Measurements from ENCODE around the gene ARIH2.
"Not testable (repeated sequence)": the region's sequence is repeated elsewhere in the genome, so short reads cannot be mapped to it uniquely, and the experiment has no call there.

The ARIH2 gene

GRCh38 chr3:49007068-49007770 lies 88.6 kb downstream of the ARIH2 start, which contains the start of gene WDR6:
TSS of gene WDR6 (plus strand) at chr3:49007391. CDS start at chr3:49007432, 41 bp downstream.
- H3K9me3 ChIP-seq (ENCODE audit: control insufficient read depth, low read length): no peaks in the 10 kb centered on the region
- H2BK5ac ChIP-seq (ENCODE audit: low read depth, low read length, poor library complexity, severe bottlenecking): peak within 1 kb of the TSS; percentile 39
- H2AK5ac ChIP-seq (ENCODE audit: low read length, severe bottlenecking): peak within 1 kb of the TSS; percentile 92
- peaks cover 6% of the 10 kb centered on the region for H3K79me1 ChIP-seq (replicated peaks; ENCODE audit: low read length, poor library complexity, severe bottlenecking)
- no peaks in the 10 kb centered on the region for H3K27me3 ChIP-seq (ENCODE audit: control insufficient read depth in 1 of 2, insufficient read depth in 1 of 2, low read length in 2 of 2)
- peak within 1 kb of the TSS; percentile 1 for H2BK120ac ChIP-seq (ENCODE audit: low read depth, low read length)
- H3K4ac ChIP-seq (ENCODE audit: low read depth in 1 of 2, low read length in 2 of 2): peak within 1 kb of the TSS; percentile 89 to 100
- peak; percentile 98 for DNase-seq
- peak within 1 kb of the TSS; percentile 60 for H2BK15ac ChIP-seq (ENCODE audit: low read depth, poor library complexity, severe bottlenecking)
- H3K4me3 ChIP-seq (ENCODE audit: insufficient read depth in 1 of 2, low read depth in 1 of 2, low read length in 2 of 2): peak within 1 kb of the TSS; percentile 68 to 87
- peak within 1 kb of the TSS; percentile 94 for H4K91ac ChIP-seq (ENCODE audit: low read length)
- peak within 1 kb of the TSS; percentile 96 for H4K8ac ChIP-seq (ENCODE audit: low read length)
- H3K18ac ChIP-seq (ENCODE audit: low read depth in 1 of 2, low read length in 2 of 2): peak within 1 kb of the TSS; percentile 68 to 99
- H3K4me2 ChIP-seq (ENCODE audit: low read length, poor library complexity, severe bottlenecking): peak within 1 kb of the TSS; percentile 86
- peak within 1 kb of the TSS in 1 of 2 experiments; percentile 94 for H3K23ac ChIP-seq (ENCODE audit: low read length in 2 of 2)
- H3K14ac ChIP-seq (ENCODE audit: low read length in 2 of 2): peak within 1 kb of the TSS in 1 of 2 experiments; percentile 96
- H3K9ac ChIP-seq (ENCODE audit: low read length): peak within 1 kb of the TSS; percentile 96
- H2BK12ac ChIP-seq (ENCODE audit: low read length in 2 of 2): peak within 1 kb of the TSS in 1 of 2 experiments; percentile 85
- H3K27ac ChIP-seq (ENCODE audit: low read length, poor library complexity, severe bottlenecking): peak within 1 kb of the TSS; percentile 93
- H3K36me3 ChIP-seq (ENCODE audit: control insufficient read depth in 1 of 2, insufficient read depth in 2 of 2, low read depth in 1 of 2, low read length in 2 of 2): peaks cover 13 to 19% of the 10 kb centered on the region in 2 experiments
- under 1% methylated on average over 65 of the region's 65 CpGs for WGBS
- H3K4me1 ChIP-seq (ENCODE audit: control insufficient read depth, insufficient read depth, low read depth, low read length): peaks cover 18% of the 10 kb centered on the region
- H2AFZ ChIP-seq (ENCODE audit: low read depth, low read length): peak within 1 kb of the TSS; percentile 42

GRCh38 chr3:49007771-49008528 lies 89.3 kb downstream of the ARIH2 start:
- WGBS: 20% methylated on average over 40 of the region's 41 CpGs
- Histone ChIP-seq H3K4me1 (ENCODE audit: control insufficient read depth, insufficient read depth, low read depth, low read length) (peaks cover 25% of the 10 kb centered on the region), H3K9ac (ENCODE audit: low read length) (peak overlapping the region; percentile 96), H2BK120ac (ENCODE audit: low read depth, low read length) (peak overlapping the region; percentile 1), H4K8ac (ENCODE audit: low read length) (peak overlapping the region; percentile 50), H3K27ac (ENCODE audit: low read length, poor library complexity, severe bottlenecking) (peak overlapping the region; percentile 93), H3K36me3 (ENCODE audit: control insufficient read depth in 1 of 2, insufficient read depth in 2 of 2, low read depth in 1 of 2, low read length in 2 of 2) (peaks cover 19 to 25% of the 10 kb centered on the region in 2 experiments), H3K79me1 (replicated peaks; ENCODE audit: low read length, poor library complexity, severe bottlenecking) (peaks cover 8% of the 10 kb centered on the region), H3K23ac (ENCODE audit: low read length in 2 of 2) (peak overlapping the region in 1 of 2 experiments; percentile 94), H4K91ac (ENCODE audit: low read length) (peak overlapping the region; percentile 87), H3K27me3 (ENCODE audit: control insufficient read depth in 1 of 2, insufficient read depth in 1 of 2, low read length in 2 of 2) (no peaks in the 10 kb centered on the region), H2BK15ac (ENCODE audit: low read depth, poor library complexity, severe bottlenecking) (no peak overlapping the region), H3K4ac (ENCODE audit: low read depth in 1 of 2, low read length in 2 of 2) (peak overlapping the region; percentile 25 to 100), H3K4me3 (ENCODE audit: insufficient read depth in 1 of 2, low read depth in 1 of 2, low read length in 2 of 2) (peak overlapping the region; percentile 68 to 87), H2BK5ac (ENCODE audit: low read depth, low read length, poor library complexity, severe bottlenecking) (peak overlapping the region; percentile 39), H2AFZ (ENCODE audit: low read depth, low read length) (peak overlapping the region; percentile 42), H2AK5ac (ENCODE audit: low read length, severe bottlenecking) (peak overlapping the region; percentile 13), H3K18ac (ENCODE audit: low read depth in 1 of 2, low read length in 2 of 2) (peak overlapping the region; percentile 29 to 99), H3K14ac (ENCODE audit: low read length in 2 of 2) (peak overlapping the region in 1 of 2 experiments; percentile 96), H2BK12ac (ENCODE audit: low read length in 2 of 2) (peak overlapping the region in 1 of 2 experiments; percentile 85), H3K4me2 (ENCODE audit: low read length, poor library complexity, severe bottlenecking) (peak overlapping the region; percentile 77), H3K9me3 (ENCODE audit: control insufficient read depth, low read length) (no peaks in the 10 kb centered on the region)
- DNase-seq: peak; percentile 89

- Histone ChIP-seq H3K27ac (ENCODE audit: low read length, poor library complexity, severe bottlenecking) (peak overlapping the region; percentile 14), H3K4me2 (ENCODE audit: low read length, poor library complexity, severe bottlenecking) (peak overlapping the region; percentile 77), H3K4ac (ENCODE audit: low read depth in 1 of 2, low read length in 2 of 2) (peak overlapping the region in 1 of 2 experiments; percentile 47), H3K4me1 (ENCODE audit: control insufficient read depth, insufficient read depth, low read depth, low read length) (peaks cover 31% of the 10 kb centered on the region), H3K36me3 (ENCODE audit: control insufficient read depth in 1 of 2, insufficient read depth in 2 of 2, low read depth in 1 of 2, low read length in 2 of 2) (peaks cover 26 to 28% of the 10 kb centered on the region in 2 experiments), H3K4me3 (ENCODE audit: insufficient read depth in 1 of 2, low read depth in 1 of 2, low read length in 2 of 2) (peak overlapping the region in 1 of 2 experiments; percentile 87), H3K9ac (ENCODE audit: low read length) (peak overlapping the region; percentile 84)
- H2BK15ac ChIP-seq (ENCODE audit: low read depth, poor library complexity, severe bottlenecking); H2AFZ ChIP-seq (ENCODE audit: low read depth, low read length); H3K79me1 ChIP-seq (replicated peaks; ENCODE audit: low read length, poor library complexity, severe bottlenecking); H3K18ac ChIP-seq (ENCODE audit: low read depth in 1 of 2, low read length in 2 of 2); H2BK12ac ChIP-seq (ENCODE audit: low read length in 2 of 2); H2BK5ac ChIP-seq (ENCODE audit: low read depth, low read length, poor library complexity, severe bottlenecking); H2AK5ac ChIP-seq (ENCODE audit: low read length, severe bottlenecking); H3K27me3 ChIP-seq (ENCODE audit: control insufficient read depth in 1 of 2, insufficient read depth in 1 of 2, low read length in 2 of 2); H3K23ac ChIP-seq (ENCODE audit: low read length in 2 of 2); H3K14ac ChIP-seq (ENCODE audit: low read length in 2 of 2); H3K9me3 ChIP-seq (ENCODE audit: control insufficient read depth, low read length); H4K91ac ChIP-seq (ENCODE audit: low read length); H2BK120ac ChIP-seq (ENCODE audit: low read depth, low read length); DNase-seq; H4K8ac ChIP-seq (ENCODE audit: low read length): not testable (repeated sequence)
- 96% methylated on average over 5 of the region's 5 CpGs for WGBS
These were observed 90.0 kb downstream of the ARIH2 start for GRCh38 chr3:49008627-49009026.

GRCh38 chr3:49009396-49009795 lies 90.8 kb downstream of the ARIH2 start:
- no peak overlapping the region for H3K4me3 ChIP-seq (ENCODE audit: insufficient read depth in 1 of 2, low read depth in 1 of 2, low read length in 2 of 2)
- H3K27me3 ChIP-seq (ENCODE audit: control insufficient read depth in 1 of 2, insufficient read depth in 1 of 2, low read length in 2 of 2): no peaks in the 10 kb centered on the region
- H3K18ac ChIP-seq (ENCODE audit: low read depth in 1 of 2, low read length in 2 of 2): no peak overlapping the region
- H2BK120ac ChIP-seq (ENCODE audit: low read depth, low read length): no peak overlapping the region
- no peak overlapping the region for H2AFZ ChIP-seq (ENCODE audit: low read depth, low read length)
- no peak overlapping the region for H3K27ac ChIP-seq (ENCODE audit: low read length, poor library complexity, severe bottlenecking)
- H2BK15ac ChIP-seq (ENCODE audit: low read depth, poor library complexity, severe bottlenecking): no peak overlapping the region
- no peak overlapping the region for H3K9ac ChIP-seq (ENCODE audit: low read length)
- DNase-seq: no peak
- peaks cover 37% of the 10 kb centered on the region for H3K4me1 ChIP-seq (ENCODE audit: control insufficient read depth, insufficient read depth, low read depth, low read length)
- H3K14ac ChIP-seq (ENCODE audit: low read length in 2 of 2): no peak overlapping the region
- H3K36me3 ChIP-seq (ENCODE audit: control insufficient read depth in 1 of 2, insufficient read depth in 2 of 2, low read depth in 1 of 2, low read length in 2 of 2): peaks cover 33 to 36% of the 10 kb centered on the region in 2 experiments
- H3K79me1 ChIP-seq (replicated peaks; ENCODE audit: low read length, poor library complexity, severe bottlenecking): peaks cover 9% of the 10 kb centered on the region
- no peak overlapping the region for H2BK12ac ChIP-seq (ENCODE audit: low read length in 2 of 2)
- WGBS: 94% methylated on average over 3 of the region's 3 CpGs
- no peak overlapping the region for H4K8ac ChIP-seq (ENCODE audit: low read length)
- no peak overlapping the region for H2BK5ac ChIP-seq (ENCODE audit: low read depth, low read length, poor library complexity, severe bottlenecking)
- no peak overlapping the region for H3K4me2 ChIP-seq (ENCODE audit: low read length, poor library complexity, severe bottlenecking)
- H2AK5ac ChIP-seq (ENCODE audit: low read length, severe bottlenecking): no peak overlapping the region
- no peak overlapping the region for H4K91ac ChIP-seq (ENCODE audit: low read length)
- H3K9me3 ChIP-seq (ENCODE audit: control insufficient read depth, low read length): no peaks in the 10 kb centered on the region
- no peak overlapping the region for H3K23ac ChIP-seq (ENCODE audit: low read length in 2 of 2)
- no peak overlapping the region for H3K4ac ChIP-seq (ENCODE audit: low read depth in 1 of 2, low read length in 2 of 2)

Data from mesenchymal stem cell (in vitro differentiated cells and primary cell).